Glomerular visceral epithelial cell (primary cell): ENCODE data around the gene RBMX.
"Not testable (repeated sequence)": the region's sequence is repeated elsewhere in the genome, so short reads cannot be mapped to it uniquely, and the experiment has no call there.

ENCODE experiments used
- DNase-seq: peaks from one replicate; pipeline ENCODE4 v3.0.0-alpha.2; 2016; ENCODE audit errors: extremely low spot score

The RBMX gene

DNA sequence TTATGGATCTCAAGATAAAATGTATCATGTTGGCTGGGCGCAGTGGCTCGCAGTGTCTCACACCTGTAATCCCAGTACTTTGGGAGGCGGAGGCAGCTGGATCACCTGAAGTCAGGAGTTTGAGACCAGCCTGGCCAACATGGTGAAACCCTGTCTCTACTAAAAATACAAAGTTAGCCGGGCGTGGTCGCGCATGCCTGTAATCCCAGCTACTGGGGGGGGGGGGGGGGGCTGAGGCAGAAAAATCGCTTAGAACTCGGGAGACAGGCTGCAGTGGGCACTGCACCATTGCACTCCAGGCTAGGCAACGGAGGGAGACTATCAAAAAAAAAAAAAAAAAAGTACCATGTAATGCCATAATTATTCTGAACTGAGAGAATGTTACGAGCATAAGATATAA, 2.1 kb downstream of the RBMX start:
- no peak for DNase-seq

- not testable (repeated sequence) for DNase-seq
Measured at GRCh38 chrX:136874114-136874513, 6.4 kb downstream of the RBMX start.

- not testable (repeated sequence) for DNase-seq
Measured at GRCh38 chrX:136873210-136873609, 7.3 kb downstream of the RBMX start.

DNA sequence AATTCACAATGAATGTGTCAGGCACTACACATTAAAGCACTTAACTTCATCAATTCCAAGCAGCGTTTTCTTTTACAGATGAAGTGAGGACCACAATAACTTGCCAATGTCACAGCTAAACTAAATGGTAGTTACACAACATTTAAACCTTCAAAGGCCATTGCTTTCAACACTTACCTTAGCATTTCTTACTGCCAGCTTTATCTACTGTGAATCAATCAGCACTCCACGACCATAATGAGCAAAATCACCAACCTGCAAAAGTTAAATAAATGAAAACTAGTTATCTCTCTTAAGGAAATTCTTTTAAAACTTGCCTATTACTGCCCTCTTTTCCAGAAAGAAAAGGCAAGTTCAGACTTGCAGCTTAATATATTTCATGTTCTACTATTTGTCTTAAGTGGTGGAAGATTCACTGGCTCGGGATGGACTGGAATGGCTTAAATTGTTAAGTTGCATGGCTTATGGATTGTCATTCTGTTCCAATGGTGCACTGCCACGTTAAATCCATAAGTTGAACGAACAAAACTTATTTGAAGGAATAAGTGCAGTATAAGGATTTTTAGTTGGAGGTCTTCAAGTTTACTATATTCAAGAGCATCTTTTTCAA, 8.3 kb downstream of the RBMX start:
- DNase-seq, result no peak

DNA sequence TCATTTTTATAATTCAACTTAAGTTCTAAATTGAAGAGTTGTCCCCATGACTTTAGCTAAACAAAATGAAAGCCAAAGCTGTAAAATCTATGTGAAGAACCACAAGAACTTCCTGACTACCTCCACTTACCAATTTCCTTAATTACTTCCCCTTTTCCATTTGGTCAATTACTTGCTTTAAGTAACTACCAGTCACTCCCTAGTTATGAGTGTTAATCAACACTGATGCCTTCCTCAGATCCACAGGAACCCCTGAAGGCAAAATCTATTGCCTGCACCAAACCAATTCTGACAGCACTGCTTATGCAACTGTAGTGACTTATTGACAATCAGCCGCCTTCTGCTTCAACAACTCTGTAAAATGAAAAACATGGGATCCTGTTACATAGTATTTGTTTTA, 10.5 kb downstream of the RBMX start:
- no peak for DNase-seq

- DNase-seq, result no peak
Measured at GRCh38 chrX:136868283-136869055, 12.1 kb downstream of the RBMX start.

GRCh38 chrX:136867518-136867917, 13.0 kb downstream of the RBMX start:
- DNase-seq, result no peak

DNA sequence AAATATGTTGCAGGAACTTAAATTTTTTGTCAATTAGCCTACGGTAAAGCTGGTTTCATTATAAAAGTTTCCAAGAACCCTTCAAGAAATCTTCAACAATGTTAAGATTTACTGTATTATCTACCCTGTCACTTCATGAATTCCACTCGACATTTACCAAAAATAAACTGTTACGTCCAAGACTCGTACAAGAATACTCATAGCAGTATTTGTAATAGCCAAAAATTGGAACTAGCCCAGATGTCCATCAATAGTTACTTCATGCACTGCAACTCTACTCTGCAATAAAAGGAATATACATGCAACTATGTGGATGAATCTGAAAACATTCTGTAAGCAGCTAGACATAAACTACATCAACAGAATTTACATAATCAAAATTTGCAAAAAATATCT, 13.4 kb downstream of the RBMX start:
- no peak for DNase-seq

DNA sequence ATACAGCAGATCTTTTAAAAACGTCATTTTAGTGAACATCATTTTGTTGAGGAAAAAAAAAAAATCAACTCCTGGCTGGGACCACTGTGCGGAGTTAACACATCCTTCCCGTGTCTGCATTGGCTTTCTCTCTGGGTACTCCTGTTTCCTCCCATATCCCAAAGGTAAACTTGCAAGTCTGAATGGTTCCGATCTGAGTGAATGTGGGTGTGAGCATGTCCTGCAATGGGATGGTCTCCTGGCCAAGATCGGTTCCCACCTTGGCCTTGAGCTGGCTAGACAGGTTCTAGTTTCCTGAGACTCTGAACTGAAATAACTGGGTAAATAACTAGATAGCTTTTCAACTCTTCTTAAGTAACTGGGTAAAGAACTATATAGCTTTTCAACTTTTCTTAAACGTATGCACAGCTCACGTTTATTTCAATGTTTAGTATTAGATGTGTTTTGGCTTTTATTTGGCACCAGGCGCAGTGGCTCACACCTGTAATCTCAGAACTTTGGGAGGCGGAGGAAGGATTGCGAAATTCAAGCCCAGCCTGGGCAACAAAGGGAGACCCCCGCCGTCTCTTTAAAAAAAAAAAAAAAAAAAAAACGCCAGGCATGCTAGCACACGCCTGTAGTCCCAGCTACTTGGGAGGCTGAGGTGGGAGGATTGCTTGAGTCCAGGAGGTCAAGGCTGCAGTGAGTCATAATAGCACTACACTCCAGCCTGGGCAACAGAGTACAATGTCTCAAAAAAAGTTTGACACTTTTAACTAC, 14.0 kb downstream of the RBMX start:
- no peak for DNase-seq

DNA sequence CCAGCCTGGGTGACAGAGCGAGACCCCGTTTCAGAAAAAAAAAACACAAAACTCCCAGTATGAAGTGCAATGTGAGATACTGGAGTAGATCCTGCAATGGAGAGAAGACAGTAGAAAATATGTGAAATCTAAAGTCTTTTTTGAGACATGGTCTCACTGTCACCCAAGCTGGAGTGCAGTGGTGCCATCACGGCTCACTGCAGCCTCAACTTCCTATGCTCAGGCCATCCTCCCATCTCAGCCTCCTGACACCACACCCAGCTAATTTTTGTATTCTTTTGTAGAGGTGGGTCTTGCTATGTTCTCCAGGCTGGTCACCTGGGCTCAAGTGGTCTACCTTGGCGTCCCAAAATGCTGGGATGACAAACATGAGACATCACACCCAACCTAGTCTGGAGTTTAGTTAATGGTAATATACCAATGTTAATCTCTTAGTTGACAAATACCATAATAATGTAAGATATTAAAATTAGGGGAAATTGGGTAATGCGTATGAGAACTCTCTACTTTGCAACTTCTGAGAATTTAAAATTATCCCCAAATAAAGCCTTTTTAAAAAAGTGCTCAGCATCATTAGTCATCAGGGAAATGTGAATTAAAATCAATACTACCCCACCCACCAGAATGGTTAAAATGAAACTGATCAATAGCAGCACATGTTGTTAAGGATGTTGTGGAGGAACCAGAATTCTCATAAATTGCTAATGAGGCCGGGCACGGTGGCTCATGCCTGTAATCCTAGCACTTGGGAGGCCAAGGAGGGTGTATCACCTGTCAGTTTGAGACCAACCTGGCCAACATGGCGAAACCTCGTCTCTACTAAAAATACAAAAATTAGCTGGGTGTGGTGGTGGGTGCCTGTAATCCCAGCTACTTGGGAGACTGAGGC, 15.0 kb downstream of the RBMX start:
- DNase-seq, result no peak

DNA sequence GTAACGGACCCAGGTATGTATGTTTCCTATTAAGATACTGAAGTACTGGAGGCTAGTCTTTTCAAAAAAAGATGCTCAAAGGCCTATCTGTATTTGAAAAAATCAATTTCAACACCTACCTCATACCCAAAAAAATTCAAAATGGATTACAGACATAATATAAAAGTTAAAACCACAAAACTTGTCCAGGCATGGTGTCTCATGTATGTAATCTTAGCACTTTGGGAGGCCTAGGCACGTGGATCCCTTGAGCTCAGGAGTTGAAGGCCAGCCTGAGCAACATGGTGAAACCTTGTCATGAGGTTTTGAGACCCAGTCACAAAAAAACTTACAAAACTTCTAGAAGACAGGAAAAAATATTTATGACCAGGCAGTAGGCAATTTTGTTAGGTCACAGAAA, 16.7 kb downstream of the RBMX start:
- no peak for DNase-seq

DNA sequence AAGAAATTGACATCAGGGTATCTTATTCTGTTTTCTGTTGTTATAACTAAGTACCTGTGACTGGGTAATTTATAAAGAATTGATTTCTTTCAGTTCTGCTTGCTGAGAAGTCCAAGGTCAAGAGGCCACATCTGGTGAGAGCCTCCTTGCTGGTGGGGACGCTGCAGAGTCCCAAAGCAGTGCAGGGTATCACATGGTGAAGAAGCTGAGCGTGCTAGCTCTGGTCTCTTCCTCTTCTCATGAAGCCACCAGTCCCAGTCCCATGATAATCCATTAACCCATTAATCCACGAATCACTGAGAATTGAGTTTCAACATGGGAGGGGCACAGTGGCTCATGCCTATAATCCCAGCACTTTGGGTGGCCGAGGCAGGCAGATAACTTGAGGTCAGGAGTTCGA, 18.0 kb downstream of the RBMX start:
- no peak for DNase-seq

DNA sequence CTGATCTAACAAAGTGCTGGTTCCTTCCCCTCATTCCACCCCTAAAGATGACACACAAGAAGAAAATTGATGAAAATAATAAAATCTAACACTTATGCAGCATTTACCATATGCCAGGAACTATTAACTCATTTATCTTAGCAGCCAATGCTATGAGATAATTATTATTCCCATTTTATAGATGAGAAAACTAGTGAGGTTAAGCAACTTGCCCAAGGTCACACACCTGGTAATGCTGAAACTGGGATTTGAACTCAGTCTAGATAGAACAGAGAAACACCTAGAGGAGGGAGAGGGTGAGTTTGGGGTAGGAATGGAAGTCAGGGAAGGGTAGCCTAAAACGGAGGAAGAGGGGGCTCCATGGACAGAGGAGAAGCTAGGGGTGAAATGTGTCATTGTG, 18.6 kb downstream of the RBMX start:
- DNase-seq, result no peak

- no peak for DNase-seq
Measured at GRCh38 chrX:136858007-136858756, 22.3 kb downstream of the RBMX start.

DNA sequence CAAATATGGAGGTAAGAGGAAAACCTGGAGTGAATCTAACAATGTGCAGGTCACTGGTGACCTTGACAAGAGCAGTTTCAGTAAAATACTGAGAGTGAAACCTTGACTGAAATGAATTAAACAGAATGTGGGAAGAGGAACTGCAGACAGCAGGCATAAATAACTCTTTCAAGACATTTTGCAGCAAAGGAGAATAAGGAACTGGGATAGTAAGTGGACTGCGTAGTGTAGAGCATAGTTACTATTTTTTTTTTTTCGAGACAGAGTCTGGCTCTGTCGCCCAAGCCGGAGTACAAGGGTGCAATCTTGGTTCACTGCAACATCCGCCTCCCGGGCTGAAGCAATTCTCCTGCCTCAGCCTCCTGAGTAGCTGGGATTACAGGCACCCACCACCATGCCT, 24.0 kb downstream of the RBMX start:
- DNase-seq, result no peak

GRCh38 chrX:136856050-136856449, 24.5 kb downstream of the RBMX start:
- no peak for DNase-seq

GRCh38 chrX:136851526-136851925, 29.0 kb downstream of the RBMX start:
- no peak for DNase-seq

DNA sequence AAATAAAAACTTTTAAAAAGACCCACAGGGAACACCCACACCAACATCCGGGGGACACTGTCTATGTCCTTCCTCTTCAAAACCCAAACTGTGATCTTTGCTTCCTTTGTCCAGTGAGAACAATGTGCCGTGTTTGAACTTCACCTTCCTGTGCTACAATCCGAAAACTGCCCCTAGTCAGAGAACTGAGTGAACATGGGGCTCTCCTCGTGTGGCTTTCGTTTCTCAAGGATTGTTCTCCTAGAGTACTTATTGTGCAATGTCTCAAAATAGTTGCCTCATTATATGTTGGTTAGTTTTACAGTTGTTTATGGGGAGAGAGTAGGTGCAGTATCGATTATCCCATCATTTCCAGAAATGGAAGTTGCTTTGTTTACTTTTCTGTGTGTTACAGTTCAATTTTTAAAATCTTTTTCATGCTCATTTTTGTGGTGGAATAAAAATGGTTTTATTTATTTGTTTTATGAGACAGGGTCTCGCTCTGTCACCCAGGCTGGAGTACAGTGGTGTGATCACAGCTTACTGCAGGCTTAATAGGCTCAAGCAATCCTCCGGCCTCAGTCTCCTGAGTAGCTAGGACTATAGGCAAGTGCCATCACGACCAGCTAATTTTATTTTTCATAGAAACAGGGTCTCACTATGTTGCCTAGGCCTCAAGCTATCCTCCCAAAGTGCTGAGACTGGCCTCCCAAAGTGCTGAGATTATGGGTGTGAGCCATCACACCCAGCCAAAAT, 29.9 kb downstream of the RBMX start:
- DNase-seq, result no peak

GRCh38 chrX:136849395-136849794, 31.1 kb downstream of the RBMX start:
- no peak for DNase-seq

DNA sequence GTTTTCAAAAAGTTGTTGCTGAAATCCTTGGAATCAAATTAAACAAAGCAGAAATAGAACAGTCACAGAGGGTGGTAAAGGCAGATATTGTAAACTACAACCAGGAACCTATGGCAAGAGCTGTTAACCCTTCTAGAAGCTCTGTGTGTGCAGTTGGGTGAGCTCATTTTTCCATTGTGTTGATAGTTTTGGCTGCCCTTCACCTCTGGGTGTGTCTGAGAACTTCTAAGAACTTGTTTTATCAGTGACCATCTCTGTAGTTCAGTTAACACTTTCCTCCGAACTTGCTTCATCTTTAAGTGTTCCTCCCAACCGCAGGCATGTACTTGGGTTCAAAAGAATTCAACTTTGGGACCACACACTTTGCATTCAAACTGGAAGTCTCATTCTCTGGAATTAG, 32.7 kb downstream of the RBMX start:
- DNase-seq, result no peak

- DNase-seq, result no peak
Measured at GRCh38 chrX:136839196-136839595, 41.3 kb downstream of the RBMX start.
